Mesothelial cell of epicardium (in vitro differentiated cells): Measurements from ENCODE around the gene ESCO1. TPM values are rescaled to one million over a fixed set of nuclear protein-coding genes. Genes with fewer than 3 reads are reported as not detected.

Source experiments
- DNase-seq, 2 experiments: peaks; one replicate each; pipeline ENCODE4 v3.0.0; 2021; ENCODE audit warnings: low spot score in 2 of 2; ENCODE audit not compliant: unreplicated experiment in 2 of 2
- H3K27ac Mint-ChIP-seq: 2 replicates; pipeline ENCODE4 v1.8.0; 2021; ENCODE audit warnings: mixed read lengths
- H3K27me3 Mint-ChIP-seq: 2 replicates; pipeline ENCODE4 v1.8.0; 2021; ENCODE audit warnings: low read depth, mixed read lengths
- H3K36me3 Mint-ChIP-seq: 2 replicates; pipeline ENCODE4 v1.8.0; 2021; ENCODE audit warnings: mixed read lengths
- H3K4me1 Mint-ChIP-seq: 2 replicates; pipeline ENCODE4 v1.8.0; 2021; ENCODE audit warnings: mixed read lengths
- H3K4me3 Mint-ChIP-seq: 2 replicates; pipeline ENCODE4 v1.8.0; 2021; ENCODE audit warnings: mild to moderate bottlenecking, moderate library complexity, mixed read lengths
- H3K9me3 Mint-ChIP-seq: 2 replicates; pipeline ENCODE4 v1.8.0; 2021; ENCODE audit warnings: mixed read lengths
- total RNA-seq: library from RNA; stranded (reverse); gene quantifications from 3 replicates; pipeline ENCODE4 v1.2.1, GENCODE V29; 2021
- TF ChIP-seq, protein P1 (sequence below): fragments of 200-600 bp; sonication (generic); IDR thresholded peaks from one replicate; pipeline ENCODE4 v1.5.0; 2021; ENCODE audit warnings: antibody characterized with exemption; ENCODE audit not compliant: unreplicated experiment

The ESCO1 gene
- total RNA-seq, 1 donor from 2014 or later = 18.3 TPM

DNA sequence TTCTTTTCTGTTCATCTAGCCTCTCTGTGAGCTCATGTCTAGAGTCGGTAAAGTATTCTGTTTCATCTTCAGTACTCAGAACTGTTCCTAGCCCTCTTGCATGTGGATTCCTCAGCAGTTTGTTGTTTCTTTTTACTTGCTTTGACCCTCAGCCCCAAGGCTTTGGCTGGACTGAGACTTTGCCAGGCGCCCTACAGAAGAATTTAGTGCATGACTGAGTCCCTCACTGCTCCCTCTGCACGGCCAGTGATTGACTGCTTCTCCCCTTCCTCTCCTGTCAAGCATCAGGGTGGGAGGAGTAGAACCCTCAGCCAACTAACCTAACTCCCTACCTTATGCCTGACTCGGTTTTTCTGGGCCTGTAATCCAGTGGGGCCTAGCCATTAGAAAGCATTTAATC lies 109.8 kb downstream of the ESCO1 start:
- peaks cover 13% of the 10 kb centered on the region for H3K36me3 Mint-ChIP-seq
- no peak overlapping the region for H3K4me3 Mint-ChIP-seq
- no peaks in the 10 kb centered on the region for H3K4me1 Mint-ChIP-seq
- TF ChIP-seq, protein P1, sequence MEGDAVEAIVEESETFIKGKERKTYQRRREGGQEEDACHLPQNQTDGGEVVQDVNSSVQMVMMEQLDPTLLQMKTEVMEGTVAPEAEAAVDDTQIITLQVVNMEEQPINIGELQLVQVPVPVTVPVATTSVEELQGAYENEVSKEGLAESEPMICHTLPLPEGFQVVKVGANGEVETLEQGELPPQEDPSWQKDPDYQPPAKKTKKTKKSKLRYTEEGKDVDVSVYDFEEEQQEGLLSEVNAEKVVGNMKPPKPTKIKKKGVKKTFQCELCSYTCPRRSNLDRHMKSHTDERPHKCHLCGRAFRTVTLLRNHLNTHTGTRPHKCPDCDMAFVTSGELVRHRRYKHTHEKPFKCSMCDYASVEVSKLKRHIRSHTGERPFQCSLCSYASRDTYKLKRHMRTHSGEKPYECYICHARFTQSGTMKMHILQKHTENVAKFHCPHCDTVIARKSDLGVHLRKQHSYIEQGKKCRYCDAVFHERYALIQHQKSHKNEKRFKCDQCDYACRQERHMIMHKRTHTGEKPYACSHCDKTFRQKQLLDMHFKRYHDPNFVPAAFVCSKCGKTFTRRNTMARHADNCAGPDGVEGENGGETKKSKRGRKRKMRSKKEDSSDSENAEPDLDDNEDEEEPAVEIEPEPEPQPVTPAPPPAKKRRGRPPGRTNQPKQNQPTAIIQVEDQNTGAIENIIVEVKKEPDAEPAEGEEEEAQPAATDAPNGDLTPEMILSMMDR = no peak
- H3K9me3 Mint-ChIP-seq = no peaks in the 10 kb centered on the region
- peaks cover 7% of the 10 kb centered on the region for H3K27me3 Mint-ChIP-seq
- no peak overlapping the region for H3K27ac Mint-ChIP-seq
- DNase-seq = no peak

DNA sequence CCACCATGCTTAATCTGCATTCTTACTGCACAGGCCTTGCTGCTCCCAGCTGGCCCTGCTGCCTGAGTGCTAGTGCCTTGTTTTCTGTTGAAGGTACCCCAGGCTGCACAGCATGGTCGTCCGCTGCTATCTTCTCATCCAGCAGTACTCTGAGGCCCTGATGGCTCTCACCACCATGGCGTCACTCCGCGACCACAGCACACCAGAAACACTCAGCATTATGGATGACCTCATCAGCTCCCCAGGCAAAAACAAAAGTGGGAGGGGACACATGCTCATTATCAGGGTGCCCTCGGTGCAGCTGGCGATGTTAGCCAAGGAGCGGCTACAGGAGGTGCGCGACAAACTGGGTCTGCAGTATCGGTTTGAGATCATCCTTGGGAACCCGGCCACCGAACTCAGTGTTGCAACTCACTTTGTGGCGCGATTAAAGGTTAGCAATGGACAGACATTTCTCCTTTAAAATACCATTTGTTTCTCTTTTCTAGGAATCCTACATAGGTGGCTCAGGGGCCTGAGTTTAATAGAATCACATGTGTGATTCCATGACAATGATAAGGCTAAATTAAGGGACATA lies 110.5 kb downstream of the ESCO1 start:
- TF ChIP-seq, protein P1 = no peak
- peaks cover 2% of the 10 kb centered on the region for H3K4me1 Mint-ChIP-seq
- peaks cover 9% of the 10 kb centered on the region for H3K27me3 Mint-ChIP-seq
- no peak overlapping the region for H3K4me3 Mint-ChIP-seq
- no peaks in the 10 kb centered on the region for H3K9me3 Mint-ChIP-seq
- no peak for DNase-seq
- peaks cover 14% of the 10 kb centered on the region for H3K36me3 Mint-ChIP-seq
- no peak overlapping the region for H3K27ac Mint-ChIP-seq

DNA sequence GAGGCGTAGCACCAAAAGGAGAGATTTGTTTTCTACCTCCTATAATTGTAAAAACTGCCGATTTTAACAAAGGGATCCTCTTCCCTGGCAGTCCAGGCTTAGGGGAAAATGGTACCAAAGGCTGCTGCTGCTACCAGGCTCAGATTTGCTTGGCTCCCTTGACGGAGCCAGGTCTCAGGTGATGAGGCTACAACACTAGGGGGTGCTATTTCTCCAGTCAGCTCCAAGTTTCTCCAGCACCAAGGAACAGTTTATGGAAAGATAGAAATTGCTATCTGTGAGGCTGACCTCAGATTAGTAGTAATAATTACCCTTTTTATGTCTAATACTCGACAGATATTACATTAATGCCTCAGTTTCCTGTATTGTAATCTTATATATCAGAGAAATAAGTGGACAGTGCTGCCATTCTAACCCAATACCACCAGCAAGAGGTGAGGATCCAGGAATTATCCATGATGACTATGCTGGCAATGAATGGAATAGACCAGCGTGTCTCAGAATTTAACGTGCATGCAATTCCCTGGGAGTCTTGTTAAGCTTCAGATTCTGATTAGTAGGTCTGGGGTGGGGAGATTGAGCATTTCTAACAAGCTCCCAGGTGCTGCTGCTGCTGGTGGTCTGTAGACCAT lies 111.3 kb downstream of the ESCO1 start:
- DNase-seq = no peak
- TF ChIP-seq, protein P1 = peak; percentile 31
- Mint-ChIP-seq H3K4me1 (peaks cover 6% of the 10 kb centered on the region), H3K4me3 (no peak overlapping the region), H3K9me3 (no peaks in the 10 kb centered on the region), H3K36me3 (peaks cover 12% of the 10 kb centered on the region), H3K27ac (no peak overlapping the region), H3K27me3 (peaks cover 9% of the 10 kb centered on the region)

GRCh38 chr18:21486905-21487437 lies 113.5 kb downstream of the ESCO1 start:
- H3K36me3 Mint-ChIP-seq = peaks cover 11% of the 10 kb centered on the region
- H3K27me3 Mint-ChIP-seq = peaks cover 9% of the 10 kb centered on the region
- peaks cover 10% of the 10 kb centered on the region for H3K4me1 Mint-ChIP-seq
- H3K27ac Mint-ChIP-seq = no peak overlapping the region
- no peak for DNase-seq
- no peak overlapping the region for H3K4me3 Mint-ChIP-seq
- TF ChIP-seq, protein P1 = no peak
- no peaks in the 10 kb centered on the region for H3K9me3 Mint-ChIP-seq

DNA sequence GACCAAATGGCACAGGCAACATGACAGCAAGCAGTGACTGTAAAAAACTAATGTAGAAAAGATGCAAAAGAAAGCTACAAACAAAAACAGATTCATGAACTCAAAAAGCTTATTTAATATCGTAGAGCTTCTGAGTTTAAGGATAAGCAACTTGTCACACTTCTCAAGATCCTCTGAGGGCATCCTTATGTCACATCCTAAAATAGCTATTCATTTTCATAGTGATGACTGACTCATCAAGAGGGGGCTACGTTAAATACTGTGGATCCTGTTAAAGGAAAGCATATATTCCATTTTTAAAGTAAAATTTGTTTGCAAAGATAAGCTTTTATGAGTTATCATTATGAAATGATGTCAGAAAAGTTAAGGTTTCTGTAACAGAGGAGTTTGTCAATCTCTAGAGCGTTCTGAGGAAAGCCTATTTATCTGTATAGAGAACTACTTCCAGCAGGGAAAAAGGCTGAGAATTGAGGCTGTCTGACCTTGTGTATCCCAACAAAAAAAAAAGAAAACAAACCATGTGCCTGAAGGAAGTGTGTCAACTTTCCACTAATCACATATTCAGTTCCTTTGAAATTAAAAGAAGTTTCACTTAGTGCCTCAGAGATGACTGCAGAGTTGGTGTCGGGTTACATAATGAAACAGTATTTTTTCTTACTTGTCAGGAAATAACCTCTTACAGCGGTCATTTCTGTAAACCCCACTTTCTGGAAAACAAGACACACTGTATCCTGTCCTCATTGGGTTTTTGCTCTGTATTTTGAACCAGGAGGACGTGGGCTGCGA lies 115.5 kb downstream of the ESCO1 start:
- TF ChIP-seq, protein P1 = no peak
- Mint-ChIP-seq H3K36me3 (peaks cover 7% of the 10 kb centered on the region), H3K4me1 (peaks cover 12% of the 10 kb centered on the region), H3K27ac (no peak overlapping the region), H3K9me3 (no peaks in the 10 kb centered on the region), H3K4me3 (no peak overlapping the region), H3K27me3 (peaks cover 18% of the 10 kb centered on the region)
- no peak for DNase-seq
